GM12892 (cell line): ENCODE results near the gene PRELP.

Source experiments
- POLR2A ChIP-seq: IDR thresholded peaks from 2 replicates; pipeline ENCODE4 v1.6.1; 2011; ENCODE audit warnings: low read depth, low read length, control low read depth
- TAF1 ChIP-seq: IDR thresholded peaks from 2 replicates; pipeline ENCODE4 v1.6.1; 2011; ENCODE audit warnings: low read depth, mild to moderate bottlenecking, control low read depth, low read length, borderline replicate concordance

GRCh38 chr1:203447151-203447550 is 28.5 kb upstream of the PRELP start:
- no peak for TF ChIP-seq TAF1
- no peak for TF ChIP-seq POLR2A
